Embryonic facial prominence (tissue), 1 donor: ENCODE measurements around the gene MTUS2.

Experiments
- DNase-seq: peaks from one replicate; pipeline ENCODE4 v3.0.0-alpha.2; 2016; ENCODE audit errors: extremely low spot score

The MTUS2 gene

DNA sequence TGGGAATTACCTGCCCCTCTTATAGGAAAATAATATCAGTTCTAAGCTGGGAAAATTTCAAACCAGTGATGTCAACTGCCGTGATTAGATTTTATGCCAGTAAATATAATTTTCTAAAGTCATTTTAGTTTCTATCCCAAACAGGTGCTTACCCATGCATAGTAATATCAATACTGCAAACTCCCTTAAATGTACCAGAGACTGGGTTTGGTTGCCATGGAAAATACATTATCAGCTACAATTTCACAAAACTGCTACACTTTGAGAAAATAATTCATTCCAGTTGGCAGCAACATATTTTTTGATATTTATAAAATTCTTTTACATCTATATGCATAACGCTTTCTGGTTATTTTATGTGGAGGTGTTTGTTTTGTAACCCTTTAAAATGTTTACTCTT, 631.8 kb downstream of the MTUS2 start:
- DNase-seq, result no peak

DNA sequence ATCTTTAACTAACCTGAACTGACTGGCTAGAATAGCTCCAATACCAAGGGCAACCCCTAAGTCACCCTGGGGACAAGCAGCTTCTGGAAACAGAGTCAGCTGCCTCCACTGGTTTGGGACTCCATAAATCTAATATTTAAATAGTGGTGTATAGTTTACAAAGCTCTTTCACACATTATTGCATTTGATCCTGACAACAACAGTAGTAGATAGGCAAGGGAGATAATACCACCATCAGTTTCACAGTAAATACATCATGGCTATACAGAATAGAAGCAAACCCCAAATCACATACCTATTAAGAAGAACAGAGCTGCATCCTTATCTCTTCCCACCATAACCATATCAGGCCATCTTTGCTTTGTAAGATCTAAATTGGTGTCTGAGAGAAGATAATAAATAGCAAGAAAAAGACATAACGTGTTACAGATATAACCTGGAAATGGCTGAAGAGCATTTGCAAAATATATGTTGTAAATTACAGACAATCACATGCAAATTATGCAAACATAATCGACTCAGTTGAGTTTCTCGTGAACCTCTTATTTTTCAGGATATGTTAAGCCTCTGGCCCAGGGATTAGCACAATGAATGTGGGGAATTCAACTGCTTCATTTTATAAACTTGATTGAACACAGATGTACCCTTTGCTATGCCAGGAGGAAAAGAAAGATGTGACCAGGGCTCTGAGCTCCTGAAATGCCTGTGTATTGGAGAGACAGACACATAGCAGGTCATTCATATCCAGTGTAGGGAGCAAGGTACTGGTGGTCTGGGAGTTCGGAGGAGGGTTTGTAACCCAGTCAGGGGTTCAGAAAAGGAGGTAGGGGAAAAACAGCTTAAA, 632.9 kb downstream of the MTUS2 start:
- no peak for DNase-seq

DNA sequence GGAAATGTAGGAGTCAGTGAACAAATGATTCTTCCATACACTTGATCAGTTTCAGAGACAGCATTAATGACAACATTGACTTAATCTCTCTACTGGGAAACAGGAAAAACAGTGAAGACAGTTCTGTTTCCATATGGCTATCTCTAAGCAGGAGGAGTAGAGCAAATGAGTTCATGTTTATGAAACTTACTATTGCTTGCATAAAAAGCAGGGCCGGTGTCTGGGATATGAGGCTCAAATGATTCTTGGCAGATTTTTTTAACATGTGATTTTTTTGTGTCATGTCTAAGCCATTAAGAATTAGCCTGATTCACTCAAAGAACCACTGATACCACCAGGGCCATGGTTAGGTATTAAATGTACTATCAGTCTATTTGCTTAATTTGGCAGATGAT, 633.5 kb downstream of the MTUS2 start:
- DNase-seq, result no peak

DNA sequence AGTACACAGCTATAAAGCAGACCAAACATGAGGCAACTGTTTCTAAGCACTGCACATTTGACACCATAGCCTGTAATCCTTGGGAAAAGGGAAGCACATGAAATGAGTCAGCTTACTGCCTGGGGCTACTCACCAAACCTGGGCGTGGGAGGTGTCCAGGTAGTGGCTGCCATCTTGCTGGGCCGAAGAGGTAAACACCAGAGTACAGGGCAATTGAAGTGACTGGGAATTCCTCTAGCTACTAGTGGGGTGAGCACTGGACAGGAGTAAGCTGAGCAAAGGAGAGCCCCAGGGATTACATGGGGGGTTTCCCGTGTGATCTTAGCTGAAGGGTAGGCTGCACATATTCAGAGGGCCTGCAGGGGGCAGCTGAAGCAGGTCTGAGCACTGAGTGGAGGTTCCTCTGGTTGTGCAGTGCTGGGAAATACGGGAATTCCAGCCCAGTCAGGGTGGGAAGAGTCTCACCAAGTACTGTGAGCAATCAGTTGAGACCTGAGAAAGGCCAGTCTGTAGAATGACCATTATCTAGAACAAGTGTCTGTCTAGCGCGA, 634.9 kb downstream of the MTUS2 start:
- DNase-seq, result no peak

DNA sequence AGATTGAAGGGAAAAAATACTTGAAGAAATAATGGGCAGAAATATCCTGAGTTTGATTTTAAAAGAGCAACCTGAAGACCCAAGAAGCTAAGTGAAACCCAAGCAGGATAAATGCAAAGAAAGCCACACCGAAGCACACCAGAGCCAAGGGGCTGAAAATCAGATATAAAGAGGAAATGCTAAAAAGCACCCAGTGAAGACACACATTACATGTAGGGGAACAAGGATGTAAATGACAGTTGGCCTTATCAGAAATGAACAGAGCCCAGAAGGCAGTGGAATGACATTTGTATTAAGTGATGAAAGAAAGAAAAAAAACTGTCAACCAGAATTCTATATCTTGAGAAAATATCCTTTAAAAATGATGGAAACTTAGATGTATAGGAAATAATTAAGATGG, 636.3 kb downstream of the MTUS2 start:
- DNase-seq, result no peak

DNA sequence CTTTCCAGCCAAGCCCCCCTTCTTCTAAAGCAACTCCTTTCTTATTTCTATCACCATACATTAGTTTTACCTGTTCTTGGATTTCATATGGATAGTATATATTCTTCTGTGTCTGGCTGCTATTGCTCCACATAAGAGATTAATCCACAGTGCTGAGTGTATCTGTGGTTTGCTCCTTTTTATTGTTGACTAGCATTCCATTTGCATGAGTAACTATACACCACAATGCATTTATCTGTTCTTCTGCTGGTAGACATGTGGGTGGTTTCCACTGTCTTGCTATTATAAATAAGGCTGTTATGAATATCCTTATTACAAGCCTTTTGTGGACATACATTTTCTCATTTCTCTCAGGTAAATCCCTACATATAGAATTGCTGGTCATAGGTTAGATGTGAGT, 637.2 kb downstream of the MTUS2 start:
- DNase-seq, result no peak

DNA sequence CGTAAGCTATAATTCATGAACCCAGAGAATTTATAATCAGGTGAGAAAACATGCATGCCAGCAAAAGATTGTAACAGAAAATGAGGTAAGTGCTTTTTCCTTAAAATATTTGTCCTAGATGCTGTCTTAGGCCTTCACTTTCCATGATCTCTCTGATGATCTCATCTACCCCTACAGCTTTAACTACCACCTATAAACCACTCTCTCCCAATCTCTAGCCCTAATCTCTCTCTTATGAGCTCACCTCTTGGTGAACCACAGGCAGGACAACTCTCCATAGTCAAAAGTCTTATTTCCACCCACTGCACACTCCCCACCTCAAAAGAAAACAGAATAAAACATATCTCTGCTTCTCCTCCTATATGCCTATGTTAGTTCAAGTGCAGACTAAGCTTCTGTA, 638.3 kb downstream of the MTUS2 start:
- no peak for DNase-seq

DNA sequence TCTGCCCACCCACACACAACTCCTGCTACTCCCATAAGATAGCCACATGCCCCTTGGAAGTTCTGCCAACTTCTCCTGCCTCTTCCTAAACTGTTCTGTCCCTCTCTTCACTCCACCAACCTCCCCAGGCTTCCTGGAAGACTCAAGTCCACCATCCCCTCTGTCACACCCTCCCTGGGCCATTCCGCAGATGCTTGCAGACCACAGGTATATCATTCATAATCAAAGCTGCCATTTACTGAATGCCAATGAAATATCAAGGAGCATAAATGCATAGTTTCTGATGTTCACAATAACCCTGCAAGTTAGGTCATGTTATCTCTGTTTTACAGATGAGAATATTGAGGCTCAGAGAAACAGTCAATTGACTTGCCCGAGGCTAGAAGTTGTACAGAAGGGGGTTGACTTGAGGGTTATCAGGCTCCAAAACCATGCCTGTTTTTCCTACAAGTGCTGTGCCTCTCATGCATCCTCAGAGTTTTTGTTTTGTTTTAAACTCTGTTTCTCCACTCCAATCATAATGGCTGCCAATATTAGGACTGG, 639.7 kb downstream of the MTUS2 start:
- no peak for DNase-seq

DNA sequence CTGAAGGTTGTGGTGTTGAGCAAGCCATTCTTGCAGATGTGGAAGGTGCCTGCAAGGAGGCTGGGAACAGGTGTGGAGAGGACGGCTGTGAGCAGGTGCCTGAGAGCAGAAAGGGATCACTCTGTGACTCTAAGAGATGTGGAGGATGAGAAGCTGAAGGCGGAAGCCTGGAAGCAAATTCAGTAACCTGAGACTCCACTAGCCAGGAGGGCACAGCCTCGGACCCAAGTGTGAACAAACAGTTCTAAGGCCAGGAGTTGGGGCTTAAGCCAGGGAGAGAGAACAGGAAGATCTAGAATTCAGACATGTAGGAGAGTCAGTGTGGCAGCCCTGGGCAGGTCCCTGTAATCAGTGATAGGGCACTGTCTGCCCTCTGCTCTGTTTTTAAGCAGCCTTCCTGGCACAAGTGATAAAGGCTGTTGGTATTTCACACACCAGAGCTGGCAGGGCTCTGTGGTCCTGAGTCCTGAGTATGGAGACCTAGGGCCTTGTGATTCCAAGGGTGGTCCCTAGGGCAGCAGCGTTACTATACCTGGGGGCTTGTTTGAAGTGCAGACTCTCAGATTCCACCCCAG, 644.1 kb downstream of the MTUS2 start:
- no peak for DNase-seq

DNA sequence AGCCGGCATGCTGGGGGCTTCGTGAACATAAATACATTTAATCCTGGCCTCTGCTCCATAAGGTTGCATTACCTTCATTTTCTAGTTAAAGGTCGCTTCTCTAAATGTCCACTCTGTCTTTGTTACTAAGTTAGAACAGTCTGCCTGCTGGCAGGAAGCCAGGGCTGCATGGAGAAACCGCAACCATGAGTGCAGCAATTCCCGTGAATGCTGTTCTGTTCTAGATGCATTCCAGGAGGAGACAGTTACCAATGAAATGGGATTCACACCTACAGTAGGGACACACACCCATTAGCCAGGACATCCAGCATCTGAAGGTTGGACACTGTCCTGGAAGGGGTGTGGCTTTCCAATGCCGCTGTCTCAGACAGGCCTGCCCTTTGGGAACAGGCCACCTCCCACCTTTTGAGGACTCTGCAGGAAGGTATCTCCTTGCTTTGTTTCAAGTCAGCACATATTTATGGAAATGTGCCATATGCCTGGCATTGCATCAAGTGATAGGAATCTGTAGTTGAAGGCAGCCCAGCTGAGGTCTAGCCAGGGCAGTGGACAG, 645.7 kb downstream of the MTUS2 start:
- DNase-seq, result no peak

DNA sequence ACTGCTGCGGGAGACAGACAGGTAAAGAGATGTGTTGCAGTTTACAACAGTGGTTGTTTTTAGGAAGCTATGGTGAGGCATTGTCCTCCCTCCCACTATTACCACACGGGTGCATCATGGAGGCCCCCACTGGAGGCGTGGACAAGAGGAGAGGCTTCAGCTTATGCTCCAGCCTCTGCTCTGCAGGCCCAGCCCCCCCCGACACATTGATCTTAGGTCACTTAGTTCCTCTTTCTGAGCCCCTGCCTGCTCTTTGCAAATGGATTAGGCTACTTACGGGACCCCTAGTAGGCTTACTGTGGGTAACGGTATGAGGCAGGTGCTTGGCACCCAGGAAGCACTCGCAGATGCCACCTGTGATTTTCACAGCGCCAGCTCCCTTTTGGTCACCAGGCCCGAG, 651.4 kb downstream of the MTUS2 start:
- no peak for DNase-seq

DNA sequence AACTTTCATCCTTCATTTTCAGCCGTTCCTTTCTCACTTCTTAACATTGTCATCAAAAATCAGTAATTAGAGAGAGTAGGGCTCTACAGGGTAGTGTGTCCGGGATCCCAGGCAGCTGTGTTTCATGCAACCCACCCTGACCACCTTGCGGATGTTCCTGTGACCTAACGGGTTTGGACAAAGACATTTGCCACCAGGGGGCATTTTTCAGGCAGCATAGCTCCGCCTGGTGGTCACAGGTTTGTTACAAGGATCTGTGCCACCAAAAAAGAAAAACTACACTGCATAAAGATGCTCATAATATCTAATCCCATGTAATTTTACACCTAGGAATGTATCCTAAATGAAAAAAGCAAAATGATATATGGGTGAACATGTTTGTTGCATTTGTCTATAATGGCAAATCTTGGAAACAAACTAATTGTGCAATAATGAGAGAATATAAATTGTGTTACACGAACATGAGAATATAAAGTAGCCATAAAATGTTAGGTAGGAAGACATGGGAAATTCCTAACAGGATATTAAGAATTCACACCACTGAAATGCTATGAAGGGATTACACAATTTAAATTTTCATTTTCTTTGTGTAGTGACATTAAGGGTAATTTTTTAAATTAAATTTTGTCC, 652.3 kb downstream of the MTUS2 start:
- no peak for DNase-seq

DNA sequence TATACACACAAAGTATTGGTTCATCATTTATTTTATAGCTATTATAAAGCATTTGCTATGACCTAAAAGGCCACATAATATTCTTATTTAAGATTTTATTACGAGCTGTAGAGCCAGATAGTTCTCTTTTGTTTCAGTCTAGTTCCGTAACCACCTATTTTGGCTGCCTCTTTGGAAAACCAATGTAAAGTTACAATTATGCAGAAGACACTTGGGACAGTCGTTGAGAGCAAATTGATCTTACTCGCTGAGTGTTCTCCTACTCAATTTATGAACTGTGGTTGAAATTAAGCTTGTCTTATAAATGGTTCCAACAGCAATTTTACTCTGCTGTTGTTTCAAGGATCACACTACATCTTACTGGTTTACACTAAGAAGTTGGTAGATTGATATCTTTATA, 653.0 kb downstream of the MTUS2 start:
- DNase-seq, result no peak

DNA sequence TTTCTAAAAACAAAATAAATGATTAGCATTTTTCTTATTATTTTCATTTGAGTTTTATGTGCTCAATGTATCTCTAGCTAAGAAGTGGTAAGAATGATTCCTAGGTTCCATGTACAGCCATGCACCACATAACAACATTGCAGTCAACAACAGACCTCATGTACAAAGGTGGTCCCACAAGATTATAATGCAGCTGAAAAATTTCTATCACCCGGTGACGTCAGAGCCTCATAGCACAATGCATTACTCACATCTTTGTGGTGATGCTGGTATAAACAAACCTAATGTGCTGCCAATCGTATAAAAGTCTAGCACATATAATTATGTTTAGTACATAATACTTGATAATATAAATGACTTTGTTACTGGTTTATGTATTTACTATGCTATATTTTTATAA, 654.9 kb downstream of the MTUS2 start:
- DNase-seq, result no peak

DNA sequence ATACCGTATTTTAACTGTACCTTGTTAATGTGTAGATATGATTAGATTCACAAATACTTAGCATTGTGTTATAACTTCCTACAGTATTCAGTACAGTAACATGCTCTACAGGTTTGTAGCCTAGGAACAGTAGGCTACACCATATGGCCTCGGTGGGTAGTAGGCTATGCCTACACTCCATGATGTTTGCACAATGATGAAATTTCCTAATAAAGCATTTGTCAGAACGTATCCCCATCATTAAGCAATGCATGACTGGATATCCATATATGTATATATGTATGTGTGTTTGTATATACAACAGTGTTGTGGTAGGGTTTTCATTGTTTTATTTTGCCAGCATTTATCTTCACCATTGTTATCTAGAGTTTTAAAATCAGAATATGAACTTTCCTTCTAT, 655.9 kb downstream of the MTUS2 start:
- DNase-seq, result no peak

DNA sequence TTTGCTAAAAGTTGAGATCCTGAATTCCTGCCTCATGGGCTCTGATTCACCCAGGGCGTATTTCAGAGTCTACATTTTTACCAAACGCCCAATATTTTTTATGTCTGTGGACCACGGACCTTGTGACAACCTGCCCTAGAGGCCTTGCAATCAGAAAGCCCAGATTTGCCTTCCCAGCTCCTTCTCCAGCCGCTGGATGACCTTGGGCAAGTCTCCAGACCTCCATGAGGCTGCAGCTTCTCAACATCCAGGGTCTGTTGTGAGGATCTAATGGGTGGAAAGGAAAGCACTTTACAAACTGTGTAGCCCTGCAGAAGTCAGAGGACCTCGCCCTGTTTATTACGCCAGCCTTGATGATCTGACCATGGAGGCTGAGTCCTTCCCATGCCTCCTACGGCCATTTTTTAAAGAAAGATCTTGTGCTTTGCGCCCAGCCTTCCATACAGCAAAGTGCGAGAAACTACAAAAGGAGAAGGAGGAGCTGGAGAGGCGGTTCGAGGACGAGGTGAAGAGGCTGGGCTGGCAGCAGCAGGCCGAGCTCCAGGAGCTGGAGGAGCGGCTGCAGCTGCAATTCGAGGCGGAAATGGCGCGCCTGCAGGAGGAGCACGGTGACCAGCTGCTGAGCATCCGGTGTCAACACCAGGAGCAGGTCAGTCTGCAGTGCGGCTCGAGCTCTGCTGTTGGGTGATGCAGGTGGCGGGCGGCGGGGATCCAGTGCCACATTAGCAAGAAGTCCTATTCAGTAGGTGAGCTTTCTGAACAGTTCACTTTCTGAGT, 659.8 kb downstream of the MTUS2 start:
- no peak for DNase-seq

DNA sequence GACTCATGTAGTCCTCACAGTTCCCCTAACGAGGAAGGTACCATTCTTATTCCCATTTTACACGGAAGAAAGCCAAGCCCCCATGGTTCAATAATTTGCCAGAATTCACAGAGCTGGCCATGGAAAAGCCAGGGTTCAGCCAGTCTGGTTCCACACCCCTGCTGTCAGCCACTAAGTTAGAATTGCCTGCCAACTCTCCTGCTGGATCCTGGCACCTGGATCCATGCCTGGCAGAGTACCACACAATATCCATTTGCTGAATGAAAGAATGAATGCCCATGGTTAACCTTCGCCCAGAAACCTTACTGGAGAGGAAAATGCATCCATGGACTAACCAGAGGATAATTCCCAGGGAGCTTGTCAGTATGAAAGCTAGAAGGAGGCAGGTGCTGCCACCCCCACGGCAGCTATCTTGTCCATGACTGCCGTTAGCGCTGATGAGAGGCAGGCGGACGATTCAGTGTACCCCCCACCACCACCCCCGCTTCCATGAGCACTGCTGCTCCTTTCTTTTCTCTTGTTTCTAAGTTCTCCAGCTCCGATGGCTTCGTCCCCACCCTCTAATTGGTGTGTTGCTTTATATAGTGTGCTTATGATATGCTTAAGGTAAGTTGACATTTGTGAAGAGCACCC, 660.9 kb downstream of the MTUS2 start:
- no peak for DNase-seq

DNA sequence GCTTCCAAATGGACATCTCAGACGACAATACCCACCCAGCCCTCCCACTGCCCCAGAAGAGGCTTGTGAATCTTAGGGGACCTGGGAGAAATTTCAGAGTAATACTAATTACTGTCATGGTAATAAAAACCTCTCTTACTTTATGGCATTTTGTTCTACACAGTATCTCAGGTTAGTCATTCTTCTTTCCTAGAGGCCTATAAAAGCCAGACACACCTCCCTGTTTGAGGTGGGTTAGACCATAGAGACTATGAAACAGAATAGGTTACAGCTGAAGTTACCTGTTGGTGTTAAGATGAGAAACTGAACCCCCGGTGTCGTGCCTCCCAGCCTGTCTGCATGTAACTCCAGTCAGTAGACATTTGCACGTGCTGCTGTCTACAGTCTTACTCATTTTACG, 661.5 kb downstream of the MTUS2 start:
- no peak for DNase-seq

DNA sequence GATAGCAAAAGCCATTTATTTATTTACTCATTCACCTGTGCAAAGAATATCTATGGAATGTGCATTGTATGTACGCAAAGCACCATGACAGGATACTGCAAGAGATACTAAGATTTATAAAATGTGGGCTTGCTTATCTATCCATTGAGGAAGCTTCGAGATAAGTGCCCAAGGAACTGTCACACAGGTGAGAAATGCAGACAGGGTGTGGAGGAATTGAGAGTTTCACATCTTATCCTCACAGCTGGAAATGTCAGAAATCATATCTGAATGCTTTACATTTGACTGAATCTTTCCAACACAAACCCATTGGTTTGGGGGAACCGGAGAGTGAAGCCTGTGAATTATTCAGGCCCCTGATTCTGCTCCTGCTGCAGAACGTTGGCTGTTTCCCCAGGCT, 662.4 kb downstream of the MTUS2 start:
- DNase-seq, result no peak

DNA sequence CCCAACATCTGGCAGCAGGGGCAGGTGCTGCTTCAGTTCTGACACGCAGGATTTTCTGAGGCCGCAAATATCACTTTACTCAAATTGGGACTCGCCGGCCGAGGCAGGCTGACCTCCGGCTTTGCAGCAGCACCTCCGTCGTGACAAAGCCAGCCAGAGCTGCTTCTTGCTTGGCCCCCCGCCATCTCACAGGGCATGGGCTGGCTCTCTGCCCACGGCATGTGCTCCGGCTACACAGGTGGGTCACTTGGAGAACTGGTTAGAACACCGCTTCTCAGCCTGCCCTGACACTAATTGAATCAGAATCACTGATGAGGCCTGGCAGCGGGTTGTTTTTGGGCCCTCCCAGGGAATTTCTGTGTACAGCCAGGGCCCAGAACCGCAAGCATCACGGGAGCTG, 663.1 kb downstream of the MTUS2 start:
- no peak for DNase-seq

DNA sequence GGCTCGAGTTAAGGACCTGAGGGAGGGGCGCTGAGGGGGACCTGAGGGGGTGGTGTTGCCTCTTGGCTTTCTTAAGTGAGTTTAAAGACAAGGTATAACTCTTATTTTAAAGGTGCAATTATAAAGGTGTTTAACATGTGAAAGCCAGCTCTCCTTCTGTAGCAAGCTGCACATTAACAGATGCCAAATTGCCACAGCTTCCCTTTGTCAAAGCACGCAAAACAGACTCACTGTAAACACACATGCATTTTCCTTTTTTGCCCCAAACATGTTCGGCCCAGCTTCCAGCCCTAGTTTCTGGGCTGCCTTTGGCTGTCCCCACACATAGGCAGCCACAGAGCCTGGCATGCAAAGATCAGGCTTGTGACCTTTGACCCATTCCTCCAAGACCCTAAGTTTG, 663.5 kb downstream of the MTUS2 start:
- DNase-seq, result no peak
